Colonic mucosa (tissue), 4 donors: ENCODE results near the gene TMEM94. TPM values are rescaled to one million over a fixed set of nuclear protein-coding genes. Genes with fewer than 3 reads are reported as not detected.

Experiments used
- DNase-seq: peaks from one replicate; pipeline ENCODE4 v3.0.0-alpha.2; 2020
- H3K27ac ChIP-seq: fragments of 200-600 bp; one replicate; pipeline ENCODE4 v1.8.0; 2021
- H3K27me3 ChIP-seq: fragments of 200-600 bp; one replicate; pipeline ENCODE4 v1.8.0; 2021
- H3K36me3 ChIP-seq: fragments of 200-600 bp; one replicate; pipeline ENCODE4 v1.8.0; 2021
- H3K4me1 ChIP-seq: fragments of 200-600 bp; one replicate; pipeline ENCODE4 v1.8.0; 2021; ENCODE audit warnings: mild to moderate bottlenecking
- H3K4me3 ChIP-seq: fragments of 200-600 bp; one replicate; pipeline ENCODE4 v1.8.0; 2021
- H3K9ac ChIP-seq, 2 donors: one replicate each; pipeline ENCODE4 v1.7.0; 2013; ENCODE audit warnings: control low read depth in 2 of 2, low read depth in 2 of 2, low read length in 2 of 2
- H3K9me3 ChIP-seq: fragments of 200-600 bp; one replicate; pipeline ENCODE4 v1.8.0; 2021
- intact Hi-C: fragments of 100-400 bp; cut with DNase I; formaldehyde crosslinking; loops from one replicate; pipeline ENCODE4 v1.14.1; 2022
- total RNA-seq, 2 donors: library from RNA; stranded (reverse); fragmentation: NEBNext Ultra II Directional in 1 of 2; extraction: Animal tissue kit (Norgen Biotek cat#: 25700) in 1 of 2; gene quantifications; one replicate each; pipeline ENCODE4 v1.2.1, GENCODE V29; 2021
- TF ChIP-seq, protein P1 (sequence below): fragments of 200-600 bp; IDR thresholded peaks from one replicate; pipeline ENCODE4 v1.8.0; 2022; ENCODE audit warnings: antibody characterized with exemption, mild to moderate bottlenecking
- donor health status: healthy.
- donor health status: DM: no; HTN: no; CAD: no.
- donor health status: DM: no; HTN: no; CAD: no.

Gene TMEM94
- total RNA-seq, 2 donors from 2014 or later, result 88.3 to 95.7 TPM

DNA sequence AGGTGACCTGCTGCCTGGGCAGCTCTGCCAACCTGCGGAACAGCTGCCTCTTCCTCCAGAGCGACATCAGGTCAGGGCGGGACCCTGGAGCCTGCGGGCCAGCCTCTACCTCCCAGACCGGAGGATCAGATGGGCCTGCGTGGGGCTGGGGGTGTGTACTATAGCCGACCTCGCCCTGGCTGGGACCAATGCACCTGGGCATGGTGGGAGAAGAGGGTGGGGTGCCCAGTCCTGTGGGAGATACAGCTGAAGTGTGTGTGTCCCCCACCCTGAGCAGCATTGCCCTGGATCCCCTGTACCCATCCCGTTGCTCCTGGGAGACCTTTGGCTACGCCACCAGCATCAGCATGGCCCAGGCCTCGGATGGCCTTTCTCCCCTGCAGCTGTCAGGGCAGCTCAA lies 39.6 kb downstream of the TMEM94 start:
- no peaks in the 10 kb centered on the region for H3K36me3 ChIP-seq
- H3K4me1 ChIP-seq, result no peaks in the 10 kb centered on the region
- no peaks in the 10 kb centered on the region for H3K27me3 ChIP-seq
- DNase-seq, result no peak
- no peak overlapping the region for H3K27ac ChIP-seq
- H3K9me3 ChIP-seq, result no peaks in the 10 kb centered on the region
- intact Hi-C loops, result no loop called here
- H3K9ac ChIP-seq, result no peak overlapping the region
- no peak overlapping the region for H3K4me3 ChIP-seq
- TF ChIP-seq, protein P1, sequence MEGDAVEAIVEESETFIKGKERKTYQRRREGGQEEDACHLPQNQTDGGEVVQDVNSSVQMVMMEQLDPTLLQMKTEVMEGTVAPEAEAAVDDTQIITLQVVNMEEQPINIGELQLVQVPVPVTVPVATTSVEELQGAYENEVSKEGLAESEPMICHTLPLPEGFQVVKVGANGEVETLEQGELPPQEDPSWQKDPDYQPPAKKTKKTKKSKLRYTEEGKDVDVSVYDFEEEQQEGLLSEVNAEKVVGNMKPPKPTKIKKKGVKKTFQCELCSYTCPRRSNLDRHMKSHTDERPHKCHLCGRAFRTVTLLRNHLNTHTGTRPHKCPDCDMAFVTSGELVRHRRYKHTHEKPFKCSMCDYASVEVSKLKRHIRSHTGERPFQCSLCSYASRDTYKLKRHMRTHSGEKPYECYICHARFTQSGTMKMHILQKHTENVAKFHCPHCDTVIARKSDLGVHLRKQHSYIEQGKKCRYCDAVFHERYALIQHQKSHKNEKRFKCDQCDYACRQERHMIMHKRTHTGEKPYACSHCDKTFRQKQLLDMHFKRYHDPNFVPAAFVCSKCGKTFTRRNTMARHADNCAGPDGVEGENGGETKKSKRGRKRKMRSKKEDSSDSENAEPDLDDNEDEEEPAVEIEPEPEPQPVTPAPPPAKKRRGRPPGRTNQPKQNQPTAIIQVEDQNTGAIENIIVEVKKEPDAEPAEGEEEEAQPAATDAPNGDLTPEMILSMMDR, result no peak

DNA sequence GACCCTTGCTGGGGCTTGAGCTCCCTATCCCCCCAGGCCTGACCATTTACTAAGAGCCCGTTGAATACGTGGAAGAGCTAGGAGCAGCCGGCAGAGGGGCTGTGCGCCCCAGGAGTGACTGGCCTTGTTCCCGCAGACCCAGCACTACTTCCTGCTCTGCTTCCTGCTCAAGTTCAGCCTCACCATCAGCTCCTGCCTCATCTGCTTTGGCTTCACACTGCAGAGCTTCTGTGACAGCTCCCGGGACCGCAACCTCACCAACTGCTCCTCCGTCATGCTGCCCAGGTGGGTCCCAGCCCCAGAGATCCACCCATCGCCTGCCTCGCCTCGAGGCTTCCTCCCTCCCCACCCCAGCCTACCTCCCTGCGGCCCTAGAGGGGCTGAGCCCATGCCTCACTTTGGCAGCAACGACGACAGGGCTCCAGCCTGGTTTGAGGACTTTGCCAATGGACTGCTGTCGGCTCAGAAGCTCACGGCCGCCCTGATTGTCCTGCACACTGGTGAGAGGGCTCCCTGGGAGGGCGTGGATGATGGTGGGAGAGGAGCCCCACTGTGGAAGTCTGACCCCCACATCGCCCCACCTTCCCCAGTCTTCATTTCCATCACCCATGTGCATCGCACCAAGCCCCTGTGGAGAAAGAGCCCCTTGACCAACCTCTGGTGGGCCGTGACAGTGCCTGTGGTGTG lies 41.7 kb downstream of the TMEM94 start:
- Histone ChIP-seq H3K4me1 (no peaks in the 10 kb centered on the region), H3K36me3 (no peaks in the 10 kb centered on the region), H3K27me3 (no peaks in the 10 kb centered on the region), H3K9ac (no peak overlapping the region), H3K9me3 (no peaks in the 10 kb centered on the region), H3K4me3 (no peak overlapping the region), H3K27ac (no peak overlapping the region)
- no peak for DNase-seq
- TF ChIP-seq, protein P1, result no peak
- intact Hi-C loops, result no loop called here

DNA sequence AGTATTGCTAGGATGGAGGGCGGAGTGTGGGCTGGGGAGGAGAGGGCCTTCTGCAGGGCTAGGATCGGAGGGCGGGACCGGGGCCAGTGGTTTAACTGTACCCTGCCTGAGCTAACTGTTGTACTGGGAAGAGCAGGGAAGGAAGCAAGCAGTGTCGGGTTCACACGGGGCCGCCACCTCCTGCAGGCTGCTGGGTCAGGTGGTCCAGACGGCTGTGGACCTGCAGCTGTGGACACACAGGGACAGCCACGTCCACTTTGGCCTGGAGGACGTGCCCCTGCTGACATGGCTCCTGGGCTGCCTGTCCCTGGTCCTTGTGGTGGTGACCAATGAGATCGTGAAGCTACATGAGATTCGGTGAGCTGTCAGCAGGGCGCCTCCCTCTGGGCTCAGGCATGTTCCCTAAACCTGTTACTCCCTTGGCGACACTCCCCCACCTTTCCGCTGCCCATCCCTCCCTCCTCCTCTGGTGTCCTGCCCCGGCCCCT lies 42.3 kb downstream of the TMEM94 start:
- intact Hi-C loops, result no loop called here
- H3K36me3 ChIP-seq, result no peaks in the 10 kb centered on the region

DNA sequence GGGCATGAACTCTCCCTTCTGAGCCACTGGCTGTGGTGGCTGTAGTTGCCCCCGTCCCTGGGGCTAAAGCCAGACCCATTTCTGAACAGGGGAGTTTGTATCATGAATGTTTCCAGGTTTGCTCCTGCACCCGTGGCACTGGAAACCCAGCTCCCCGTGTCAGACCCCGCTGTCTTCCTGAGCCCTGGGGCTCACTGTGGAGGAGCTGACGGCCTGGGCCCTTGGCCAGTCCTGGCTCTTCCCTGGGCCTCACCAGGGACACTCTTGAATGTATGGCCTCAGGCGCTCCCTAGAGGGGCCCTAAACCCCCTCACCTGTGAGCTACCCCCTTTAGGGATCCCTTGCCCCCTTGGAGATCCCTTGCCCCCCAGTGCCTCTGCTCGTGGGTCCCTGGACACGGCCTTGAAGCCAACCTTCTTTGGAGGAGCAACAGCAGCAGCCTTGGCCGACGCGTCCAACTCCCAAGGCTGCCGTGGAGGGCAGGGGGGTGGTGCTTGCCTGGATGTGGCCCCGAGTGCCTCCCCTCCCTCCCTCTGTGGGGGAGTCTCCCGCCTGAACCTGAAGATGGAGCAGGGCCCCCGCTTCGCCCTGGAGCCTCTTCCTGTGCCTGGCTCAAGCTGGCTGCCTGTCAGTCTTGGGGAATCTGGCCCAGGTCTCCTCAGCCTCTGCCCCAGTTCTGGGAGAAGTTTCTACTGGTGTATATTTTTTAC lies 43.0 kb downstream of the TMEM94 start:
- no peaks in the 10 kb centered on the region for H3K9me3 ChIP-seq
- H3K27me3 ChIP-seq, result no peaks in the 10 kb centered on the region
- TF ChIP-seq, protein P1, result no peak
- H3K9ac ChIP-seq, result no peak overlapping the region
- intact Hi-C loops, result no loop called here
- H3K4me1 ChIP-seq, result no peaks in the 10 kb centered on the region
- no peak overlapping the region for H3K27ac ChIP-seq
- no peak for DNase-seq
- H3K36me3 ChIP-seq, result no peaks in the 10 kb centered on the region
- no peak overlapping the region for H3K4me3 ChIP-seq

More for the DNA sequence above, 42.3 kb downstream of the TMEM94 start:
- TF ChIP-seq, protein P1, result no peak
- no peak overlapping the region for H3K27ac ChIP-seq
- H3K4me3 ChIP-seq, result no peak overlapping the region
- no peak for DNase-seq
- H3K9me3 ChIP-seq, result no peaks in the 10 kb centered on the region
- H3K9ac ChIP-seq, result no peak overlapping the region
- no peaks in the 10 kb centered on the region for H3K4me1 ChIP-seq
- H3K27me3 ChIP-seq, result no peaks in the 10 kb centered on the region

DNA sequence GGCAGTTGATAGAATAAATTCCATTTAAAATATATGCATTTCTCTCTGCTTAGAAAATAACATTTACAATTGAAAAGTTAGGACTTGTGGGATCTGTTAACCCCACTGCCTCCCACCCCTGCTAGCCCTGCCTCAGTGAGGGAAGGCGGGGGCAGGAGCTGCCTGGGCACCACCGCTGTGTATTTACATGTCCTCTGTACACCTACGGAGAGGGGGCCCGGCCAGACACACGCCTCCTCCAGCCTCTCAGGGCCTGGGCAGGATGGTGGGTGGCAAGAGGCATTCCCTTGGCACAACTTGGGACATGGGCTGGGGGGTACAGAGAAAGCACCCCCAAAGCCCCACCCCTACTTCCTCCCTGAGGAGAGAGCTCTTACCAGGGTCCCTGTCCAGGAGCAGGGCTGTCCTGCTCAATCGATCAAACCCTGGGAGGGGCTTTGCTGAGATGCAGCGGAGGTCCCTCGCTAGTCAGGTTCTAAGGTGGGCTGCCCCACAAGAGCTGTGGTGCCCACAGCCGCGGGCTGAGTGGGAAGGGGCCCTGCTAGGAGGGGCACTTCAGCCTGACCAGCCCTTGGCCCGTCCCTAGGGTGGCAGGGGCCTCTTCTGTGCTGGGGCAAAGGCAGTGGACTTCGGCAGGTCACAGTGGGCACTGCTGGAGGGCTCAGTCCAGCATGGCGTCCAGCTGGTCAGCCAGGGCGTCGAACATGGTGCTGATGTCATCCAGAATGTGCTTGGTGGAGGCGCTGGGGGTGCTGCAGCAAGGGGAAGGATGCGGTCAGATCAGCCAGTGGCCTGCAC lies 44.2 kb downstream of the TMEM94 start:
- H3K9ac ChIP-seq, result no peak overlapping the region
- H3K27ac ChIP-seq, result no peak overlapping the region
- H3K27me3 ChIP-seq, result no peaks in the 10 kb centered on the region
- DNase-seq, result no peak
- H3K4me3 ChIP-seq, result no peak overlapping the region
- no peaks in the 10 kb centered on the region for H3K9me3 ChIP-seq
- intact Hi-C loops, result no loop called here
- no peaks in the 10 kb centered on the region for H3K4me1 ChIP-seq
- TF ChIP-seq, protein P1, result no peak
- no peaks in the 10 kb centered on the region for H3K36me3 ChIP-seq
